ENCODE results near the gene SLC4A11. TPM values are rescaled to one million over a fixed set of nuclear protein-coding genes. Genes with fewer than 3 reads are reported as not detected.
"Not testable (repeated sequence)": the region's sequence is repeated elsewhere in the genome, so short reads cannot be mapped to it uniquely, and the experiment has no call there.

Gene SLC4A11
- polyA plus RNA-seq, 4 donors, result 1.7 to 3.8 (median 2.4) TPM

DNA sequence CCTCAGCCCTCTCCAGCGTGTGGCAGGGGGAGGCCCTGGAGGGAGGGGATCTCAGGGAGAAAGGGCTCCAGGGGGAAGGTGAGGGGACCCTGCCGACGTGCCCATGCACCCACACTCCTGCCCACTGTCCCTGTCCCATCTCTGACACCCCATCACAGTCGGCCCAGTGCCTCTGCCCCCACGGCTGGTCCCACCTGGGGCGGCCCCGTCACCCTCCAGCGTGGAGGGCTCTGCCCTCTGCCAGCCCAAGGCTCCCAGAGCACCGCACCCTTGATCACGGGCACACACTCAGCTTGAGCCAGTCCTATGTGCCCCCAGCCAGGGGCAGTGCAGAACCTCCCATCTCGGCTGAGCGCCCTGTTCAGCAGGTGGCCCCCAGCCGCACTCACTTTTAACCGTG lies 9.2 kb downstream of the SLC4A11 start:
- no peak for DNase-seq (ENCODE audit: low read depth in 4 of 4, low spot score in 3 of 4)

DNA sequence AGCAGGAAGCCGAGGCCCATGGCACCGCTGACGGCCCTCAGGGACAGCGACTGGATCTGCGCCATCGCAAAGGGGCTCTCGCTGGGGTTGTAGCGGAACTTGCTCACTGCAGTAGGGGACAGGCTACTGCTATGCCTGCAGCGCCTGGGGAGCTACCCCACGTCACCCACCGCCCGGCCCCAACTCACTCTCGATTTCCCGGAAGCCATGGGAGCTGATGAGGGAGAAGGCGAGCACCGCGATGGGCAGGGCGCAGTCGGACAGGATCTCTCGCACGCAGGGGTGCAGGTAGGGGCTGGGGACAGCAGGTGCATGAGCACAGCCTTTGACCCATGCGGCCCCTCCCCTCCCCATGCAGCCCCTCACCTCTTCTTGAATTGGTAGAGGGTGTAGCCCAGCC lies 9.8 kb downstream of the SLC4A11 start:
- DNase-seq (ENCODE audit: low read depth in 4 of 4, low spot score in 3 of 4), result no peak

DNA sequence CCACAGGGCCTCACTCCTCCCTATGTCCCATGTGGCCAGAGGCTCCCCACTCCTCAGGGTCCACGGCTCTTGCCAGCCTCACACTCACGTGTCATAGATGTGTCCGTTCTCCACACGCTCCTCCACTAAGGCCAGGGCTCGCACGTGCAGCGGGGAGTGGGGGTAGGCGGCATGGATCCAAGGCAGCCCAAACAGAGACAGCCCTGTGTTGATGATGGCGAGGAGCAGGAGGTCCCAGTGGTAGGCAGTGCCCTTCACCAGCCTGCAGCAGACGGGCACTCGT lies 10.3 kb downstream of the SLC4A11 start:
- no peak for DNase-seq (ENCODE audit: low read depth in 4 of 4, low spot score in 3 of 4)

DNA sequence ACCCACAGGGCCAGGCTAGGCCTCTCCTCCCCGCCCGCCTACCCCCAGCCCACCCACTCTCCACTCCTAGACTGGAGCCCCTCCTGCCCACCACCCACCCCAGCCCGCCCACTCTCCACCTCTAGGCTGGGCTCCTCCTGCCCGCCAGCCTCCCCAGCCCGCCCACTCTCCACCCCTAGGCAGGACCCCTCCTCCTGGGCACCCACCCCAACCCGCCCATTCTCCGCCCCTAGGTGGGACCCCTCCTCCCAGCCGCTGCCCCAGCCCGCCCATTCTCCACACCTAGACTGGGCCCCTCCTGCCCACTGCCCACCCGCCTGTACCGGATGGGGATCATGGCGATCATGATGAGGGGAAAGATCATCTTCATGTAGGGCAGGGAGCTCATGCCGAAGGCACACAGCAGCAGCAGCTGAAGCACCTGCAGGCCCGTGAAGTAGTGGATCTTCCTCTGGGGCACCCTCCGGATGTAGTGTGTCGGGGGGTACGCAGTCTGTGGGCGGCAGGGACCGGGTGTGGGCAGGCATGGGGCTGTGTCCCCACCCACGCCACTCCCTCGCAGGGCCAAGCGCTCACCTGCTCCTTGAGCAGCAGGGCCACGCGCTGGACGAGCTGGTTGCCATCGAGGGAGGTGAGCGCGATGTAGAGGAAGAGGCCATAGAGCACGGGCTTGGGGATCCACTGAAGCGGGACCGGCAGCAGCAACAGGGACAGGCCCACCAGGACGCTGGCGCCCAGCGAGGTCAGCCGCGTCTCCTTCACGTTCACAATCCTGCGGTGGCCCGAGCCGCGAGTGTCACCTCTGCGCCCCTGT lies 10.8 kb downstream of the SLC4A11 start:
- DNase-seq (ENCODE audit: low read depth in 4 of 4, low spot score in 3 of 4), result no peak

DNA sequence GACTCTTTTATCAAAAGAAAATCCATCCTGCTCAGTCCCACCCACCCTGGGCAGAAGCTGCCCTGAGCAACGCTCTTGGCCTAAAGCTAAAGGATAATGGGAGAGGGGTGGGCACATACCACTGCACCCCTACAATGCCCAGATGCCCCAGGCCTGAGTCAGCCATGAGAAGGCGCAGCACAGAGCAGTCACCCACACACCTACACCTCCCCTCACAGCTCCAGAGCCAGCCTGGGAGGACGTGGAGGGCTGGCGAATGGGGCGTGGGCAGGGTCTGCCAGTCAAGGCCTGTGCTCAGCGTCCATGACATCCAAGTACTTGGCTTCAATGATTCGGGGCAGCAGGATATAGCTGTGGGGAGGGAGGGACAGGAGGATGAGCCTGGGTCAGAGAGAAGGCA lies 11.5 kb downstream of the SLC4A11 start:
- DNase-seq (ENCODE audit: low read depth in 4 of 4, low spot score in 3 of 4), result no peak

DNA sequence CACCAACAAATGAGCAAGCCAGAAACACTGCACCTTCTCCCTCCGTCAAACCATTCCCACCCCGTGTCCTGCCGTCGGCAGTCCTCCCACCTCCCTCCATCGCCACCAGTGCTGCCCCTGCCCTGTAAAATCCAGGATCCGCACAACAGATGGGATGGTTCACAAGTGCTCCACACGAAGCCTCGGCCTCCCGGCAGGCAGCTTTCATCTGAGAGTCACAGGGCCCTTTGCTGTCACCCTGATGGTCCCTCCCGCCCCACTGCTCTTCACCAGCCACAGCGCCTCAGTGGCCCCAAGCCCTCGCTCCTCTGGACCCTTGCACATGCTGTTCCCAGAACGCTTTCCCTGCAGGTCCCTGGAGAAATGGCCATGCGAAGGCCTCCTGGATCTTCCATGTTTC lies 12.1 kb downstream of the SLC4A11 start:
- no peak for DNase-seq (ENCODE audit: low read depth in 4 of 4, low spot score in 3 of 4)

DNA sequence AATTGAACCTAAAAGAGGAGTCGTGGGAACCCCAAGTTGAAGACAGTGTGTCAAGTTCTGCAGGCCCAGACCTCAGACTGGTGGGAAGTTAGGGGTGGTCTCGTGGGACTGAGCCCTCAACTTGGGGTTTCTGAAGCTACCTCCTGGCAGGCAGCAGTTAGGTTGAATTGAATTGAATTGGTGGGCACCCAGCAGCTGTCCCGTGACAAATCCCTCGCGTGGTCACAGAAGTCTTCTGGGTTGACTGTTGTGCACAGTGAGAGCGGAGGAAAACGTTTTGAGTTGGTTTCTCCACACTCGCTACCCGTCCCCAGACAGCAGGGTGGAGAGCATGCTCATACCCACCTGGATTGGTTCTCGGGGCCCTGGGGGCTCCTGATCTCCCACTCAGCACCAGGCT lies 12.9 kb downstream of the SLC4A11 start:
- DNase-seq (ENCODE audit: low read depth in 4 of 4, low spot score in 3 of 4), result no peak

DNA sequence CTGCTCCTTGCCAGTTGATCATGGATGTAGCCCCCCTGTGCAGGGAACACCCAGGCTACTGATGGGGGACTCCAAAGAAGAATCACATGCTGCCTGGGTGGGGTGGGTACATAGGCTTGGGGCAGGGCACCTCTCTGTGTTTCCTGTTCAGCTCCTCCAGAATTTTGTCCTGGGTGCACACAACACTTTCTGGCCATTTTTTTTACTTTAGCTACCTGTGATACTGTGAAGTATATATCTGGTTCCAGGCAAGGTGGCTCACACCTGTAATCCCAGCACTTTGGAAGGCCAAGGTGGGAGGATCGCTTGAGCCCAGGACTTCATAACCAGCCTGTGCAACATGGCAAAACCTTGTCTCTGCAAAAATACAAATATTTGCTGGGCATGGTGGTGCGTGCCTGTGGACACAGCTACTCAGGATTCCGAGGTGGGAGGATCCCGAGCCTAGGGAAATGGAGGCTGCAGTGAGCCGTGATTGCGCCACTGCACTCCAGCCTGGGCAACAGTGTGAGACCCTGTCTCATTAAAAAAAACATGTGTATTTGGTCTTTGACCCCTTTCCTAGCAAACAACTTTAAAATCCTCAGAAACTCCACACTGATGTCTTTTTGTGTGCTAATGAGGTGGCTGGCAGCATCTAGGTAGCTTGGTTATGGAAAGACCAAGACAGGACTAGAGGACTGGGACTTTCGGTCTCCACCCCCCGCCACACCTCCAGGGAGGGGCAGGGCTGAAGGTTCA lies 14.1 kb downstream of the SLC4A11 start:
- DNase-seq (ENCODE audit: low read depth in 4 of 4, low spot score in 3 of 4), result no peak

DNA sequence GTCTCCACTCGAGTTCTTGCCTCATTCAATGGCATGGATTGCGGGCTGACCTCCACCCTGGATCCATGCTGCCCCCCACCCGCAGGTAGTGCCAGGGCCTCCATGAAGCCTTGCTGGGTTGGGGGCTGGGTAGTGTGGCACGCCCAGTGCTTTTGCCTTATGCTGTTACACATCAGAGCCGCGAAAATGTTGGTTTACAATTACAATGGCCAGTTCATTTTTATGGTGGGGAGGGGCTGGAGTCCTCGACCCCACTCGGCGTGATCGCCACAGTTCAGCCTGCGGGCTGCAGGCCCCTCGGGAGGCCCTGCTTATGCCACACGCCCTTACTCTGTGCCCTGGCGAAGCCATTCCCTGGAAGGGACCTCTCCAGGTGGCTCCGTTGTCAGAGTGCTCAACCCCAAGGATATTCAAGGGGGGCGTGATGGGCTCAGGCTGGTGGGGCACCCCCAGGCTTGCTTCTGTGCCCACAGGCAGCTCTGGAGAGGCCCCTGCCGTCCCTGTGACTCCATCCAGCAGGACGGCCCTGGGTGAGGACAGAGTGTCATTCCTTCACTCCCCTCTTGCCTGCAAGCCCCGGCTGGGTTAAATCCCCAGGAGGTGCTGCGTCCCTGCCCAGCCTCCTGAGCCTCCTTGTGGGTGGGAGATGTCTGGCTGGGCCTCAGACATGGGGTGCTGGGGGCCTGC lies 14.9 kb downstream of the SLC4A11 start:
- DNase-seq (ENCODE audit: low read depth in 4 of 4, low spot score in 3 of 4), result no peak

DNA sequence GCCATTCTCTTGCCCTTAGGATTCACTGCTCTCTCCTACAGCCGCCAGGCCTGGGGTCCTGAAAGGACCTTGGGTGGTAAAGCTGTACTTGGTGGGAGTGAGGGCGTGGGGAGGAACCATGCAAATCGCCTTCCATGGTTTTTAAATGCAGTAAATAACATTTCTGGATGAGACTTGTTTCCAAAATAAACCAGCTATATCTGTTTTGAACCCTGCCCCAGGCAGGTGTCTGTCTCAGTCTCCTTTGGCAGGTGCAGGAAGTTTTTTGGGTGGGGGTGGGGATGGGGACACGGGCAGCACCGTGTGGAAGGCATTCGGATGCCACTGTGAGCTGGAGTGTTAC lies 15.4 kb downstream of the SLC4A11 start:
- DNase-seq (ENCODE audit: low read depth in 4 of 4, low spot score in 3 of 4), result no peak

DNA sequence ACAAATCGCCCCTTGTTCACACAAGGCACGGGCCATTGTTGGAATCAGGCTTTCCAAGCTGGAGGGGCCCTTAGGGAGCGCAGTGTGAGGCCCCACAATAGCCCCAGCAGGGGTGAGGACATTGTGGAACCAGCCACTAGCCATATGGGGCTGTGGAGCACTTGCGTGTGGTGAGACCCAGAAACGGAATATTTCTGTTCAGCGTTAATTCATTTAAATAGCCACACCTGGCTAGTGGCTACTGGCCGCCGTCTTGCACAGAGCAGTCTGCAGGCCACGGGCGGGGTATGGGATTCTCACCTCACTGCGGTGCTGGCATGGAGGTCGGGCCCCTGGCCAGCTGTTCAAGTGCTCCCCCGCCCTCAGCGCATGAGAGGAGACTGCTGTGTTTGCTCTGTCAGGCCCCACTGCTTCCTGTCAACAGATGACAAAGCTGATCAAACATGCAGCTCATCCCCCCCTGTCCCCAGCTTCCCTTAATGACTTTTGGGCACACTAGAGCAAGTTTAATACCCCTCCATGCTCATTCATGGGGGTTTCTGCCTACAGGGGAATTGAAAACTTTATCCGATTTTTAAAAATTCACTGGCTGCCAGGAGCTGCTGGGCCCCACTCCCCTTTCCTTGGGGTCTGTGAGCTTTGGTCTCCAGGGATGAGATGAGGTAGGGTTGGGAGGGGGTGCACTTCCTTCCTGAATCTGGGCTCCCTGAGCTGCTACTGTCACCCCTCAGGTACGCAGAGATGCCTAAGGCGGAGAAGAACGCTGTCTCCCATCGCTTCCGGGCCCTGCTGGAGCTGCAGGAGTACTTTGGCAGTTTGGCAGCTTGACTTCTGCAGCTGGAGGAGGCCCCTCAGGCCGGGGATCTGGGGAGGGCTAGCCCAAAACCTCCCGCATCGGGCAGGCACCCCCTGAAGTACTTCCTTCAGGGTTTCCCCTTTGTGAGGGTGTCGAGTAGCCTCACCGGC lies 16.1 kb downstream of the SLC4A11 start:
- peak in 2 of 4 donors; percentile 65 to 67 for DNase-seq (ENCODE audit: low read depth in 4 of 4, low spot score in 3 of 4)

DNA sequence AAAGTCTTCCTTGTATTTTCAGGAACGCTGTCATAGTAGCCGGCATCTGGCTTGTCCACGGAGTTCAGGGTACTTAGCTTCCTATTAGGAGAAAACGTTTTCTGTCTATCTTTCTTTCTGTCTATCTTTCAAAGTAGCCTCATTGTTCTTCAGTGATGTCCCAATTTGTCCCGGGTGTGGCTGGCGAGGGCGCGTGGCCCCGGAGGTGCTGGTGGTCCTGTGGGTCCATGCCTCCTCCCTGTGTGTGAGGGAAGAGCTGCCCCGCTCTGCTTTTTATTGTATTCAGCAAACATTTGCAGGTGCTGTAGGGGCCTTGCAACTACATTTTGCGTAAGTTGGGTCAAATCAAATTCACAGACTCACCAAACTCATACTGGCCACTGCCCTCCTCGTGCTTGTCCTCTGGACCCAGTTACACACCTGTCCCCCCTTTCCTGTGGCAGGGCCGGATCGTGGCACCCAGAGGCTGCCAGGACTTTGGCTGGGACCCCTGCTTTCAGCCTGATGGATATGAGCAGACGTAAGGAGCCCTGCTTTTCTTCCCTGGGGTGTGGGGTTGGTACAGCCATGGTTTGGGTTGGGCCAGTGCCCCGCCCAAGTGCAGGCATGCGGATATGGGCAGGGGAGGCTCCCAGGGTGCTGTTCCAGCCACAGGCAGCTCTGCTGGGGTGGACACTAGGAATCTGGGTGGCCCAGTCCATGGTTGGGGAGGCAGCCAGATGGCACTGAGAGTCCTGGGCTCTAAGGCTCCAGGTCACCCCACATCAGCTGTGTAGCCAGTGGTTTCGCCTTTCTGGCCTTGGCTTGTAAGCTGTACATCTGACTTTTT lies 17.4 kb downstream of the SLC4A11 start:
- DNase-seq (ENCODE audit: low read depth in 4 of 4, low spot score in 3 of 4), result no peak

DNA sequence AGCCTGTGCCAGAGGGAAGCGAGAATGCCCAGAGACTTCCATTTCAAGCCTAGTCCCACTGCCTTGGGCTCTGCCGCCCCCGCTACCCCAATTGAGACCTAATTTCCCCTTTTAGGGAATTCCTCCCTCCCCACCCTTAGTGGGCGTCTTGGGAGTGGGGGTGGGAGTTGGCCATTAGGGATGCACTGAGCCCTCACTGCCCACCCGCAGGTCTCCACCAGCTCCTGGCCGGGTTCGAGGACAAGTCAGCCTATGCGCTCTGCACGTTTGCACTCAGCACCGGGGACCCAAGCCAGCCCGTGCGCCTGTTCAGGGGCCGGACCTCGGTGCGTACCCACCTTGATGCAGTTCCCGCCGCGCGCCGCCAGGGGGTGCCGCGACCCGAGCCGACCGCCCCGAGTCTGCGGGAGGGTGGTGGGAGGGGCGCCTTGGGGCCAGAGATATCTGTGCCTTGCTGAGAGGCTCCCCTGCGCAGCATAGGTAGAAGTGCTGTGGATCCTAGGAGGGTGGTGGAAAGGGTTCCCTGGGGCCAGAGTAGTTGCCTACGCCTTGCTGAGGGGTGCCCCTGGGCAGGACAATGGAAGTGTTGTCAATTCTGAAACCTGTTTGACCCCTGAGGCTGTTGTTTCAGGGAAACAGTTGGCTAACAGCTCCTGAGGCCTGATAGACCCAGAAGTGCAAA lies 20.5 kb downstream of the SLC4A11 start:
- no peak for DNase-seq (ENCODE audit: low read depth in 4 of 4, low spot score in 3 of 4)

DNA sequence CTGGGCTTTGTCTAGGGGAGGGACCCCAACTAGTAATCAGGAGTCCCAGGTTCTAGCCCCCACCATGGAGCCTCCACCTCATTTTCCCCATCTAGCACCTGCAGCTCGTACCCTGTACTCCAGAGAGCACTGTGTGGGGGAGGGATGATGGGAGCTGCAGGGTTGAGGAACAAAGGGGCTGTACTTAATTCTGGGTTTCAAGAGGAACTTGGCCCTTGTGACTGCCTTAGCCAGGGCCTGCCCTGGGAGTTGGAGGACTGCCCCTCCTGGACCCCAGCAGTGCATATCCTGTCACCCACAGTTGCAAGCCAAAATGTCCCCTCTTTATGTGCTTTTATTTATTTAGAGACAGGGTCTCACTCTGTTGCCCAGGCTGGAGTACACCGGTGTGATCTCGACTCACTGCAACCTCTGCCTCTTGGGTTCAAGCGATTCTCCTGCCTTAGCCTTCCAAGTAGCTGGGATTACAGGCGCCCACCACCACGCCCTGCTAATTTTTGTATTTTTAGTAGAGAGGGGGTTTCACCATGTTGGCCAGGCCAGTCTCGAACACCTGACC lies 23.6 kb downstream of the SLC4A11 start:
- not testable (repeated sequence) for DNase-seq (ENCODE audit: low read depth in 4 of 4, low spot score in 3 of 4)

DNA sequence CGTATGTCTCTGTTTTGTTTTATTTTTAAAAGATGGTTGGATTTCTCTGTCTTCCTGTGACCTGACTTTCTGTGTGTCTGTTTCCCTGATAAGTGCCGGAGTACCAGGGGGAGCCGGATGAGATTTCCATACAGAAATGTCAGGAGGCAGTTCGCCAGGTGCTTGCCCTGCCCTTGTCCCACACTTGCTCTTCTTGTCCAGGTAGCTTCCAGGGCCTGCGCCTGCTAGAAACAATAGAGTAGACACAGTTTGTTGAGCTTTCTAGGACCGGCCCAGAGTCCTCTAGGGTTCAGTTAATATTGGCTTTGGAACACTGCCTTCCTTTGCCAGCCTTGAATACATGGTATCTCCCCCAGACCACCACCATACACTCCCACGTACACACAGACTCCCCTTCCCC lies 25.8 kb downstream of the SLC4A11 start:
- DNase-seq (ENCODE audit: low read depth in 4 of 4, low spot score in 3 of 4), result no peak

DNA sequence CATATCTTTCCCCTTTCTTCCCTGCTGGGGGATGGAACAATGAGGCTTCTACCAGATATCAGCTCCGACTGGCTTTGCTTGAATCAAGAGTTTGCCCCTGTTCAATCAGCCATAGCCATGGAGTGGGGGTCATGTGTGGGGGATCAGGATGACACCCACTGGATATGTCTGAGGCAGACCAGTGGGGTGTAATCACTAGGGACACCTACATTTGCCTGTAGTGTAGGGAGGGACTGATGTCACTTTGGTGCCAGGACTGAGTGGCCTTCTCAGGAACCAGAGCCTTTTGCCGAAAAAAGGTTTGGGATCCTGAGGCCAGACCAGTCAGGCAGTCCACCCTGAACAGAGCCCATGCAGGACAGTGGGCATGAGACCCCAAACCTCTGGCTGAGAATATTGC lies 28.6 kb downstream of the SLC4A11 start:
- DNase-seq (ENCODE audit: low read depth in 4 of 4, low spot score in 3 of 4), result no peak

DNA sequence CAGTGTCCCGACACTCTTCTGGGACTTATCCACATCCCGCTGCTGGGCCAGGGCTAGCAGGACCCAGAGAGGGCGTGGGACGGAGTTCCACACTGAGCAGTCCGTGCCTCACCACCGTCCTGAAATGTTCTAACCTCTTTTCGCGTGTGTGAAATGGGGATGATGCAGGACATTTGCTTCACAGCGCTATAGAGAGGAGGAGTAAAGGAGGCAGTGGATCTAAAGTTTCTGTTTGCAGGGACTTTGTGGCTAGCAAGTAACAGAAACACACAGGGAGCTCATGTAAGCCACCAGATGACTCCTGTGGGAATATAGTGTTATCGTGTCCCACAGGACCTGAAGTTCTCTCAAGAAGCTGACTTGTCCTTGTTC lies 29.1 kb downstream of the SLC4A11 start:
- DNase-seq (ENCODE audit: low read depth in 4 of 4, low spot score in 3 of 4), result no peak

DNA sequence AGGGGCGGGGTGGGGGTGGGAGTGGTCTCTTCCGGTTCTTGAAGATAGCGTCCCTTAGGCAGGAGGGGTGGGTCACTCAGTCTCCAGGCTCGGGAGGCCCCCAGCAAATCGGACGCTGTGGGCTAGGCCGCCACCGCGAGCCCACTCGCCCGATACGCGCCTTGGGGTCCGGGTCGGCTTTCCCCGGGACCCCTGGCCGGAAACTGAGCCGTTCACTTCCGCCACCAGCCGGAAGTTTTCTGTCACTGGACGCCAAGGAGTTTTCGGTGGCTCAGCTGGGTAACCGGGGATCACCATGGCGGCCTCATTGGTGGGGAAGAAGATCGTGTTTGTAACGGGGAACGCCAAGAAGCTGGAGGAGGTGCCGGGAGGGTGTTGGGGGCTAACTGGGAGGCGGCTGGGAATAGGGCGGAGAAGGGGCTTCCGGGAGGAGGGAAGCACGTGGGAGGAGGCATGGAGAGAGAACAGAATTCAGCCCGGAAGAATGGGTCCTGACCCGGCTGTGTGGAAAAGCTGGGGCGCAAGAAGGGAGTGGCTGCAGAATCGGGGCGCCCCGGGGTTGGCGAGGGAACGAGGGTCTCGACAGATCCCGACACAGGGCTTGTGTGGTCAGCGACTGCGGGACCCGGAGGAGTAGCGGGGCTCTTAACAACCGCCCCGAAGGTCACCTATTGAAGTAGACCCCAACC lies 29.6 kb downstream of the SLC4A11 start, which contains the start of gene ITPA:
Gene ITPA (plus strand): TSS at position 242 of the 689 bp plus-strand sequence. CDS start 54 bp downstream, at position 296.
- DNase-seq (ENCODE audit: low read depth in 4 of 4, low spot score in 3 of 4), result no peak

Data from right renal pelvis (tissue), 4 donors.